Panc1 (cell line): ENCODE measurements around the gene ZNF407. TPM values are rescaled to one million over a fixed set of nuclear protein-coding genes. Genes with fewer than 3 reads are reported as not detected.

ENCODE experiments used
- ATAC-seq: fragments of 200-7000 bp; cut with Tn5 transposase; 2 replicates; pipeline ENCODE4 v1.9.1; 2020; ENCODE audit warnings: mild to moderate bottlenecking, moderate library complexity
- BruUV-seq: library from RNA; stranded (reverse); fragments of 400-500 nt; replicated peaks from 2 replicates; lab custom pipeline; 2021; lab: Mats Ljungman, UMichigan
- CTCF ChIA-PET: fragments of 300-600 bp; sonication (Branson Sonifier 250); formaldehyde crosslinking; loops from one replicate; lab custom pipeline; 2022; ENCODE audit warnings: antibody characterized with exemption; lab: Charles Lee
- POLR2A ChIA-PET: fragments of 300-600 bp; sonication (Branson Sonifier 250); formaldehyde crosslinking; loops from one replicate; lab custom pipeline; 2022; ENCODE audit warnings: antibody characterized with exemption; lab: Charles Lee
- DNase-seq: peaks from one replicate; pipeline ENCODE4 v3.0.0-alpha.2; 2010; ENCODE audit warnings: low read depth, low spot score
- H3K27ac ChIP-seq: 2 replicates; pipeline ENCODE4 v1.5.1; 2011; ENCODE audit warnings: mild to moderate bottlenecking, low read length, inconsistent platforms
- H3K27me3 ChIP-seq: fragments of 200-500 bp; sonication (Bioruptor generic); 2 replicates; pipeline ENCODE4 v1.6.0; 2014; ENCODE audit warnings: low read length, inconsistent platforms; ENCODE audit not compliant: control insufficient read depth, insufficient read depth
- H3K36me3 ChIP-seq: fragments of 200-500 bp; sonication (Bioruptor generic); 2 replicates; pipeline ENCODE4 v1.5.1; 2014; ENCODE audit warnings: inconsistent platforms, mild to moderate bottlenecking, low read length, moderate library complexity; ENCODE audit not compliant: control insufficient read depth, insufficient read depth
- H3K4me1 ChIP-seq: 2 replicates; pipeline ENCODE4 v1.5.1; 2011; ENCODE audit warnings: inconsistent platforms, mild to moderate bottlenecking, low read length, moderate library complexity; ENCODE audit not compliant: control insufficient read depth, insufficient read depth
- H3K4me3 ChIP-seq, 2 experiments: 2 replicates each; pipeline ENCODE4 v1.5.1; 2011 to 2012; ENCODE audit warnings: low read depth in 2 of 2, low read length in 2 of 2, mild to moderate bottlenecking in 2 of 2, inconsistent platforms in 1 of 2, moderate library complexity in 1 of 2
- H3K9me3 ChIP-seq: fragments of 200-500 bp; sonication (Bioruptor generic); 2 replicates; pipeline ENCODE4 v1.5.1; 2014; ENCODE audit warnings: low read depth, mild to moderate bottlenecking, inconsistent platforms, low read length, moderate library complexity; ENCODE audit not compliant: control insufficient read depth, insufficient read depth
- CTCF ChIP-seq: fragments of 450-650 bp; IDR thresholded peaks from 2 replicates; pipeline ENCODE4 v1.5.1; 2017; ENCODE audit warnings: mild to moderate bottlenecking
- POLR2AphosphoS5 ChIP-seq: IDR thresholded peaks from 2 replicates; pipeline ENCODE4 v1.6.1; 2012; ENCODE audit warnings: mild to moderate bottlenecking, low read depth, low read length, moderate library complexity
- REST ChIP-seq, 2 experiments: IDR thresholded peaks; 2 replicates each; pipeline ENCODE4 v1.6.1; 2011 to 2012; ENCODE audit warnings: low read depth in 2 of 2, control low read depth in 1 of 2, low read length in 1 of 2, mild to moderate bottlenecking in 1 of 2, moderate library complexity in 1 of 2; ENCODE audit not compliant: insufficient read depth in 1 of 2
- SIN3A ChIP-seq: IDR thresholded peaks from 2 replicates; pipeline ENCODE4 v1.6.1; 2012; ENCODE audit warnings: low read depth, mild to moderate bottlenecking, low read length, moderate library complexity, borderline replicate concordance; ENCODE audit not compliant: insufficient read depth
- TCF7L2 ChIP-seq: IDR thresholded peaks from 2 replicates; pipeline ENCODE4 v1.6.1; 2011; ENCODE audit warnings: mild to moderate bottlenecking, low read depth, low read length, inconsistent platforms
- in situ Hi-C: cut with HindIII; loops from 2 replicates; pipeline ENCODE4 v1.10.0; 2016; ENCODE audit warnings: low sequenced_read_pairs, low pct_unique_long_range_greater_than_20kb
- intact Hi-C: fragments of 100-400 bp; cut with micrococcal nuclease; formaldehyde crosslinking; loops from one replicate; pipeline ENCODE4 v1.10.0; 2022; ENCODE audit not compliant: unreplicated experiment
- total RNA-seq: library from RNA; stranded (reverse); gene quantifications from one replicate; pipeline ENCODE4 v1.2.1, GENCODE V29; 2021; ENCODE audit not compliant: unreplicated experiment

Gene ZNF407
- total RNA-seq, 1 experiment from 2014 or later, result 16.8 TPM

DNA sequence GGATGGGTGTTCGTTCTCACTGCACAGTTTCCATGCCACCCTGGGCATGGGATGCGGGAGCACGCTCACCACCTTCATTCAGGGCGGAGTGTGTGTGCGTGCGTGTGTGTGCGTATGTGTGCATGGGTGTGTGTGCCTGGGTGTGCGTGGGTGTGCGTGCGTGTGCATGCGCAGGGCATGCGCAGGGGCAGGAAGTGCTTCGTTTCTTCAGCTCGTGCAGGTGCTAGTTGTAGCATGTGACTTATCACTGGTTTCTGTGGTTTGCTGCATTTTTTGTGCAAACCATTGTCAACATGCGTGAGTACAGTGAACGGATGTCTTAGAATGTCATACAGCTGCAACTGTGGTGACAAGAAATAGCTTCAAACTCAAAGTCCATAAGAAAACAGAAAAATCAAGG lies 431.8 kb downstream of the ZNF407 start:
- CTCF ChIA-PET, result interaction anchor here (0.6 kb wide), 1 partner anchor 12 kb away, joined by 5 read pairs; no protein-coding TSS in a partner anchor
- no TSS peak for BruUV-seq
- H3K36me3 ChIP-seq, result no peaks in the 10 kb centered on the region
- TF ChIP-seq TCF7L2, result no peak
- TF ChIP-seq CTCF, result no peak
- TF ChIP-seq REST (IDR thresholded peaks at IDR 0.05; ENCODE audit: insufficient read depth in 1 of 2, low read depth in 2 of 2, low read length in 1 of 2), result no peak
- DNase-seq (no peak), ATAC-seq (no peak)
- H3K27ac ChIP-seq, result no peak overlapping the region
- no peaks in the 10 kb centered on the region for H3K9me3 ChIP-seq
- POLR2A ChIA-PET, result interaction anchor here (0.6 kb wide), 1 partner anchor 158 kb away, joined by 3 read pairs; no protein-coding TSS in a partner anchor
- no peaks in the 10 kb centered on the region for H3K27me3 ChIP-seq
- intact Hi-C loops (no loop called here), in situ Hi-C loops (no loop called here)
- H3K4me1 ChIP-seq, result no peaks in the 10 kb centered on the region
- no peak overlapping the region for H3K4me3 ChIP-seq

DNA sequence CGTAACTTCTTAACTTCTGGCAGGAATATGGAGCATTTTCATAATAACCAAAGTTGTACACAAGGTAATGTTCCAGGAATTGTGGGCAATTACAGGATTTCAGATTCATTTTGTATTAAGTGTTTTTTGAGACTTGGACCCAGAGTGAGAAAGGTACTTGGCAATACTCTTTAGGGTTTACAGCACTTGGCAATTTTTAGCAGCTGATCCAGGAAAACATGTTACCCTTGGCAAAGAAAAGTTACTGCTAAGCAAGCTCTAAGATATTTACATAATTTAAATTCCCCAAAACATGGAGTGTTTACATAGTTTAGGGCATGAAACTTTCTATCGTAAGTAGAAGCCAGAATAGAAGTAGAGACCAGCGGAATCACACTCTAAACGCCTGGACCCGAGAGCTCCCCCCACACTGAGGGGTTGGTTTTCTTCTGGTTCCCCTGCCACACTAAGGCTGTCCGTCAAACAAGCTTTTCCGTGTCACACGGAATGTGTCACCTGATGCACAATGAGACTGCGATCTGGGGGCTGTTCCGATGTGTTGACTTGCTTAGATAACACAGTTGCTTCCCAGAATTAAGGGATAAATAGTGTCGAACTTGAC lies 434.1 kb downstream of the ZNF407 start:
- intact Hi-C loops (no loop called here), in situ Hi-C loops (no loop called here)
- no peaks in the 10 kb centered on the region for H3K27me3 ChIP-seq
- no peak for ATAC-seq
- BruUV-seq, result no TSS peak
- no peaks in the 10 kb centered on the region for H3K36me3 ChIP-seq
- DNase-seq, result no peak
- no peaks in the 10 kb centered on the region for H3K9me3 ChIP-seq
- no peak overlapping the region for H3K4me3 ChIP-seq
- H3K4me1 ChIP-seq, result no peaks in the 10 kb centered on the region
- TF ChIP-seq POLR2AphosphoS5 (no peak), TCF7L2 (no peak), SIN3A (no peak), CTCF (no peak), REST (IDR thresholded peaks at IDR 0.05; ENCODE audit: insufficient read depth in 1 of 2, low read depth in 2 of 2, low read length in 1 of 2) (no peak)
- POLR2A ChIA-PET, result no interaction called here
- no peak overlapping the region for H3K27ac ChIP-seq
- CTCF ChIA-PET, result interaction anchor here (0.6 kb wide), 1 partner anchor 10 kb away, joined by 5 read pairs; no protein-coding TSS in a partner anchor
